CD14-positive monocyte (primary cell): ENCODE data around the gene TLCD5. TPM values are rescaled to one million over a fixed set of nuclear protein-coding genes. Genes with fewer than 3 reads are reported as not detected.
A peak's percentile ranks its signal among the peaks of the same experiment; 100 is the strongest.

Experiments used
- DNase-seq, 3 donors: peaks; one replicate each; pipeline ENCODE4 v3.0.0-alpha.2; 2011 to 2022
- H2AFZ ChIP-seq: 2 replicates; pipeline ENCODE4 v1.6.0; 2012; ENCODE audit warnings: mild to moderate bottlenecking, low read depth, low read length, inconsistent platforms; ENCODE audit not compliant: insufficient read depth, poor library complexity, severe bottlenecking
- H3K27ac ChIP-seq, 2 donors: 1 replicate in 1 of 2; 2 replicates in 1 of 2; pipeline ENCODE4 v1.5.1; 2012 to 2013; ENCODE audit warnings: low read length in 2 of 2, control low read depth in 1 of 2, inconsistent platforms in 1 of 2, low read depth in 1 of 2, mild to moderate bottlenecking in 1 of 2
- H3K27me3 ChIP-seq, 2 donors: one replicate each; pipeline versions ENCODE4 v1.6.0 to v1.6.1; 2011 to 2013; ENCODE audit warnings: low read length in 2 of 2; ENCODE audit not compliant: control insufficient read depth in 2 of 2, insufficient read depth in 2 of 2
- H3K36me3 ChIP-seq, 2 donors: replicated peaks in 1 of 2; 1 replicate in 1 of 2; 2 replicates in 1 of 2; pipeline versions ENCODE4 v1.5.1 to v1.6.1; 2012 to 2013; ENCODE audit warnings: low read length in 2 of 2, control low read depth in 1 of 2, inconsistent platforms in 1 of 2, mild to moderate bottlenecking in 1 of 2; ENCODE audit not compliant: insufficient read depth in 2 of 2, control insufficient read depth in 1 of 2
- H3K4me1 ChIP-seq, 2 donors: 1 replicate in 1 of 2; 2 replicates in 1 of 2; pipeline versions ENCODE4 v1.5.1 to v1.6.1; 2012 to 2013; ENCODE audit warnings: low read length in 2 of 2, control low read depth in 1 of 2, inconsistent platforms in 1 of 2, mild to moderate bottlenecking in 1 of 2, moderate library complexity in 1 of 2; ENCODE audit not compliant: insufficient read depth in 2 of 2, control insufficient read depth in 1 of 2
- H3K4me2 ChIP-seq: replicated peaks from 2 replicates; pipeline ENCODE3; 2012; ENCODE audit warnings: low read length, moderate library complexity, mild to moderate bottlenecking; ENCODE audit not compliant: poor library complexity, severe bottlenecking; ENCODE audit errors: extremely low read depth
- H3K4me3 ChIP-seq, 3 experiments: fragments of 200-600 bp in 1 of 3; sonication (generic) in 1 of 3; replicated peaks in 1 of 3; 1 replicate in 2 of 3; 2 replicates in 1 of 3; pipeline ENCODE4 v1.5.1; 2011 to 2013; ENCODE audit warnings: low read length in 3 of 3, mild to moderate bottlenecking in 3 of 3, control low read depth in 2 of 3, low read depth in 2 of 3, inconsistent platforms in 1 of 3, moderate library complexity in 1 of 3
- H3K79me2 ChIP-seq: 2 replicates; pipeline ENCODE4 v1.6.0; 2012; ENCODE audit warnings: mild to moderate bottlenecking, control low read depth, inconsistent platforms, low read length, moderate library complexity; ENCODE audit not compliant: insufficient read depth
- H3K9ac ChIP-seq: 2 replicates; pipeline ENCODE4 v1.6.0; 2017; ENCODE audit warnings: low read length, mild to moderate bottlenecking; ENCODE audit not compliant: insufficient read depth, poor library complexity, severe bottlenecking
- H3K9me3 ChIP-seq, 2 donors: replicated peaks in 1 of 2; 1 replicate in 1 of 2; 2 replicates in 1 of 2; pipeline versions ENCODE4 v1.5.1 to v1.6.1; 2012 to 2013; ENCODE audit warnings: low read length in 2 of 2, control low read depth in 1 of 2; ENCODE audit not compliant: control insufficient read depth in 1 of 2, insufficient read depth in 1 of 2
- H4K20me1 ChIP-seq: 2 replicates; pipeline ENCODE4 v1.6.0; 2012; ENCODE audit warnings: mild to moderate bottlenecking, low read length, control low read depth, moderate library complexity; ENCODE audit not compliant: insufficient read depth
- H3K27ac Mint-ChIP-seq, 7 donors: one replicate each; pipeline ENCODE4 v1.8.0; 2020; ENCODE audit warnings: mild to moderate bottlenecking in 7 of 7, mixed read lengths in 7 of 7, moderate library complexity in 6 of 7, inconsistent platforms in 2 of 7
- H3K27me3 Mint-ChIP-seq, 3 donors: one replicate each; pipeline ENCODE4 v1.8.0; 2021 to 2022; ENCODE audit warnings: low read depth in 3 of 3, mild to moderate bottlenecking in 3 of 3, mixed read lengths in 3 of 3, moderate library complexity in 3 of 3, inconsistent platforms in 1 of 3
- H3K36me3 Mint-ChIP-seq, 2 donors: one replicate each; pipeline ENCODE4 v1.8.0; 2020; ENCODE audit warnings: mixed read lengths in 2 of 2, inconsistent platforms in 1 of 2, mild to moderate bottlenecking in 1 of 2
- H3K4me1 Mint-ChIP-seq: one replicate; pipeline ENCODE4 v1.8.0; 2020; ENCODE audit warnings: mild to moderate bottlenecking, mixed read lengths
- H3K4me3 Mint-ChIP-seq, 2 donors: one replicate each; pipeline ENCODE4 v1.8.0; 2020; ENCODE audit warnings: mild to moderate bottlenecking in 2 of 2, mixed read lengths in 2 of 2, moderate library complexity in 1 of 2
- H3K9me3 Mint-ChIP-seq, 7 donors: one replicate each; pipeline ENCODE4 v1.8.0; 2020 to 2022; ENCODE audit warnings: mixed read lengths in 7 of 7, mild to moderate bottlenecking in 6 of 7, moderate library complexity in 6 of 7, inconsistent platforms in 2 of 7
- WGBS: methylation state at CpG from one replicate; pipeline ENCODE4 v1.1.5; 2013; ENCODE audit warnings: missing lambda C conversion rate; ENCODE audit not compliant: insufficient coverage; 5-methylcytosine and 5-hydroxymethylcytosine counted together
- intact Hi-C, 2 donors: fragments of 100-400 bp; cut with micrococcal nuclease; formaldehyde crosslinking; loops; one replicate each; pipeline versions ENCODE4 v1.15.0 to v1.15.1; 2023
- polyA plus RNA-seq, 3 donors: library from polyadenylated mRNA; depleted of rRNA in 1 of 3; unstranded in 2 of 3; stranded (reverse) in 1 of 3; fragments of 300-500 nt in 2 of 3; fragments of >200 nt in 1 of 3; fragmentation: Illumina TruSeq in 2 of 3; gene quantifications; 1 replicate in 2 of 3; 2 replicates in 1 of 3; pipeline ENCODE4 v1.2.3, GENCODE V29; 2012 to 2021
- TF ChIP-seq, protein P1 (sequence below): fragments of 200-600 bp; IDR thresholded peaks from one replicate; pipeline ENCODE4 v1.8.0; 2022; ENCODE audit warnings: antibody characterized with exemption, mild to moderate bottlenecking

TLCD5 gene
- polyA plus RNA-seq, 3 donors: not detected

DNA sequence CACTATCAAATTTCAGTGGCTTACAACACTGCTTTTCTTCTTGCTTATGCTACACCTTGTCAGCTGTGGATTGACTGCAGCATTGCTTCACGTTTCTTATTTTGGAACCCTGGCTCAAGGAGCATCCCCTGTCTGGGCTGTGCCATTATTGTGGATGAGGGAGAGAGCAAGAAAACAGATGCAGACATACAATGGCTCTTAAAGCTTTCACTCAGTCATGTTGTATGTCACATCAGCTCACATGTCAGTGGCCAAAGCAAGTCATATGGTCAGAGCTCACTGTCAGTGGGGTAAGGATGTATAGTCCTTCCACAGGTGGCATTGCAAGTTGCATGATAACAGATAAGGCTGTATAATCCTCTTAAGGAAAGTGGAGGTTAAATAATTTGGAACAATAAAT lies 21.1 kb downstream of the TLCD5 start:
- intact Hi-C loops: no loop called here
- no peaks in the 10 kb centered on the region for H3K36me3 ChIP-seq
- H3K27ac Mint-ChIP-seq: no peak overlapping the region
- H3K9ac ChIP-seq: no peak overlapping the region
- peak overlapping the region in 1 of 2 donors; percentile 81 for H3K4me3 Mint-ChIP-seq
- H3K27me3 ChIP-seq: peaks cover 94 to 100% of the 10 kb centered on the region in 2 donors
- H3K9me3 Mint-ChIP-seq: peaks cover 0 to 14% (median 11%) of the 10 kb centered on the region in 7 donors
- peaks cover 12 to 14% of the 10 kb centered on the region in 2 donors for H3K4me1 ChIP-seq
- no peak overlapping the region for H2AFZ ChIP-seq
- TF ChIP-seq, protein P1, sequence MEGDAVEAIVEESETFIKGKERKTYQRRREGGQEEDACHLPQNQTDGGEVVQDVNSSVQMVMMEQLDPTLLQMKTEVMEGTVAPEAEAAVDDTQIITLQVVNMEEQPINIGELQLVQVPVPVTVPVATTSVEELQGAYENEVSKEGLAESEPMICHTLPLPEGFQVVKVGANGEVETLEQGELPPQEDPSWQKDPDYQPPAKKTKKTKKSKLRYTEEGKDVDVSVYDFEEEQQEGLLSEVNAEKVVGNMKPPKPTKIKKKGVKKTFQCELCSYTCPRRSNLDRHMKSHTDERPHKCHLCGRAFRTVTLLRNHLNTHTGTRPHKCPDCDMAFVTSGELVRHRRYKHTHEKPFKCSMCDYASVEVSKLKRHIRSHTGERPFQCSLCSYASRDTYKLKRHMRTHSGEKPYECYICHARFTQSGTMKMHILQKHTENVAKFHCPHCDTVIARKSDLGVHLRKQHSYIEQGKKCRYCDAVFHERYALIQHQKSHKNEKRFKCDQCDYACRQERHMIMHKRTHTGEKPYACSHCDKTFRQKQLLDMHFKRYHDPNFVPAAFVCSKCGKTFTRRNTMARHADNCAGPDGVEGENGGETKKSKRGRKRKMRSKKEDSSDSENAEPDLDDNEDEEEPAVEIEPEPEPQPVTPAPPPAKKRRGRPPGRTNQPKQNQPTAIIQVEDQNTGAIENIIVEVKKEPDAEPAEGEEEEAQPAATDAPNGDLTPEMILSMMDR: no peak
- no peak overlapping the region for H3K27ac ChIP-seq
- H3K9me3 ChIP-seq: peaks cover 0 to 27% of the 10 kb centered on the region in 2 donors
- H3K4me2 ChIP-seq: no peak overlapping the region
- H3K36me3 Mint-ChIP-seq: peaks cover 0 to 2% of the 10 kb centered on the region in 2 donors
- peaks cover 86 to 93% (median 91%) of the 10 kb centered on the region in 3 donors for H3K27me3 Mint-ChIP-seq
- H3K79me2 ChIP-seq: no peaks in the 10 kb centered on the region
- peaks cover 28% of the 10 kb centered on the region for H4K20me1 ChIP-seq
- DNase-seq: no peak
- WGBS: no CpG with 5 or more reads among the region's 1 CpG
- H3K4me1 Mint-ChIP-seq: peaks cover 10% of the 10 kb centered on the region
- no peak overlapping the region for H3K4me3 ChIP-seq

DNA sequence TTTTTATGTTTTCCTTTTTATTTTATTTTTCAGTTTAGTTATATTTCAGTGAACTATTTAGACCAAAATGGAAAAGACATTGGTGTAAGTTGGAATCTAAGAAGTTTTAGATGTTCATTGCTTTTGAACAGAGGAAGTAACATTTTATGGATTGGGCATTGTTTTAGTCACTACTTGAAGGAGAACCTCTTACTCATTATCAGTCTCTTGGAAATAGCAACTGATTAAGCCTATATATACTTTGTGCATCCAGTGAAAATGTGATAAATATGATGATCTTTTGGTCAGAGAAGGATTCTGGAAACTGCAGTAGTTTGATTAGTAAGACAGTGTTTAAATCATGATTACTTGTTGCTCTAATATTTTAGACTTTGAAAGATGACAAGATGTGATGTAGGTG lies 25.5 kb downstream of the TLCD5 start:
- Mint-ChIP-seq H3K9me3 (peaks cover 0 to 17% (median 6%) of the 10 kb centered on the region in 7 donors), H3K27me3 (peaks cover 93 to 94% (median 93%) of the 10 kb centered on the region in 3 donors), H3K4me3 (peak overlapping the region in 1 of 2 donors; percentile 77), H3K36me3 (no peaks in the 10 kb centered on the region), H3K4me1 (no peaks in the 10 kb centered on the region), H3K27ac (no peak overlapping the region)
- Histone ChIP-seq H3K9ac (no peak overlapping the region), H3K36me3 (no peaks in the 10 kb centered on the region), H3K4me3 (no peak overlapping the region), H3K4me2 (no peak overlapping the region), H3K27me3 (peaks cover 97 to 100% of the 10 kb centered on the region in 2 donors), H3K79me2 (no peaks in the 10 kb centered on the region), H3K27ac (no peak overlapping the region), H3K9me3 (peaks cover 0 to 13% of the 10 kb centered on the region in 2 donors), H2AFZ (no peak overlapping the region), H3K4me1 (no peaks in the 10 kb centered on the region), H4K20me1 (peaks cover 36% of the 10 kb centered on the region)
- DNase-seq: no peak
- intact Hi-C loops: no loop called here
- TF ChIP-seq, protein P1: no peak
